Thymus (tissue), 14 donors: ENCODE results near the gene CHURC1. TPM values are rescaled to one million over a fixed set of nuclear protein-coding genes. Genes with fewer than 3 reads are reported as not detected.

Source experiments
- DNase-seq, 9 donors: peaks; one replicate each; pipeline ENCODE4 v3.0.0-alpha.2; 2013; ENCODE audit warnings: low spot score in 9 of 9, low read depth in 6 of 9, missing footprints in 1 of 9
- H3K27ac ChIP-seq, 2 donors: one replicate each; pipeline ENCODE4 v1.5.1; 2013; ENCODE audit warnings: control low read depth in 1 of 2, low read depth in 1 of 2, low read length in 1 of 2, mild to moderate bottlenecking in 1 of 2, moderate library complexity in 1 of 2
- H3K27me3 ChIP-seq, 2 donors: one replicate each; pipeline ENCODE4 v1.5.1; 2013; ENCODE audit warnings: low read length in 1 of 2; ENCODE audit not compliant: control insufficient read depth in 2 of 2, insufficient read depth in 1 of 2
- H3K36me3 ChIP-seq, 2 donors: one replicate each; pipeline ENCODE4 v1.5.1; 2013; ENCODE audit warnings: low read length in 1 of 2, mild to moderate bottlenecking in 1 of 2, moderate library complexity in 1 of 2; ENCODE audit not compliant: control insufficient read depth in 2 of 2, insufficient read depth in 2 of 2
- H3K4me1 ChIP-seq, 2 donors: one replicate each; pipeline ENCODE4 v1.5.1; 2013; ENCODE audit warnings: low read length in 2 of 2; ENCODE audit not compliant: control insufficient read depth in 2 of 2, insufficient read depth in 2 of 2
- H3K4me3 ChIP-seq, 2 donors: one replicate each; pipeline ENCODE4 v1.5.1; 2013; ENCODE audit warnings: low read length in 2 of 2, control low read depth in 1 of 2, mild to moderate bottlenecking in 1 of 2
- H3K9me3 ChIP-seq, 2 donors: one replicate each; pipeline ENCODE4 v1.5.1; 2013; ENCODE audit warnings: low read length in 1 of 2, mild to moderate bottlenecking in 1 of 2; ENCODE audit not compliant: control insufficient read depth in 2 of 2, insufficient read depth in 1 of 2
- WGBS: extraction: QIAGEN DNeasy Blood & Tissue Kit; methylation state at CpG from one replicate; pipeline ENCODE4 v1.1.7; 2013; 5-methylcytosine and 5-hydroxymethylcytosine counted together
- long read RNA-seq, 10 donors: transcript quantifications; one replicate each; lab custom pipeline, GENCODE V29; 2026
- polyA plus RNA-seq: library from polyadenylated mRNA; stranded (reverse); fragments of 200-250 nt; gene quantifications from one replicate; pipeline ENCODE4 v1.2.3, GENCODE V29; 2013
- total RNA-seq: library from RNA; stranded (reverse); fragments of 120-200 nt; gene quantifications from one replicate; pipeline ENCODE4 v1.2.4, GENCODE V29; 2013
- donor health status: healthy.

The CHURC1 gene
- total RNA-seq (93.7 TPM), polyA plus RNA-seq (55.1 TPM)
- long read RNA-seq, donor 1, transcript CHURC1-203 (4 exons, 2,629 nt): major isoform, 8 of 8 reads
- long read RNA-seq, donor 1, partial matches to known transcripts: 0 of 8 reads
- long read RNA-seq, donor 1, other reads (novel, unspliced or antisense): 0 of 8 reads
- long read RNA-seq, donor 2: 0 reads
- long read RNA-seq, donor 3, transcript CHURC1-207 (2 exons, 571 nt): minor isoform, 7 of 196 reads
- long read RNA-seq, donor 3, transcript CHURC1-203 (4 exons, 2,629 nt): major isoform, 144 of 196 reads
- long read RNA-seq, donor 3, transcript CHURC1-208 (4 exons, 3,615 nt): minor isoform, 21 of 196 reads
- long read RNA-seq, donor 3, transcript CHURC1-202 (3 exons, 439 nt): minor isoform, 15 of 196 reads
- long read RNA-seq, donor 3, partial matches to known transcripts: 9 of 196 reads
- long read RNA-seq, donor 3, other reads (novel, unspliced or antisense): 0 of 196 reads
- long read RNA-seq, donor 4, transcript CHURC1-203 (4 exons, 2,629 nt): major isoform, 37 of 49 reads
- long read RNA-seq, donor 4, transcript CHURC1-208 (4 exons, 3,615 nt): minor isoform, 7 of 49 reads
- long read RNA-seq, donor 4, partial matches to known transcripts: 0 of 49 reads
- long read RNA-seq, donor 4, other reads (novel, unspliced or antisense): 0 of 49 reads
- long read RNA-seq, donor 5, transcript CHURC1-207 (2 exons, 571 nt): minor isoform, 13 of 207 reads
- long read RNA-seq, donor 5, transcript CHURC1-208 (4 exons, 3,615 nt): minor isoform, 25 of 207 reads
- long read RNA-seq, donor 5, transcript CHURC1-203 (4 exons, 2,629 nt): major isoform, 135 of 207 reads
- long read RNA-seq, donor 5, transcript CHURC1-202 (3 exons, 439 nt): minor isoform, 20 of 207 reads
- long read RNA-seq, donor 5, partial matches to known transcripts: 13 of 207 reads
- long read RNA-seq, donor 5, other reads (novel, unspliced or antisense): 0 of 207 reads
- long read RNA-seq, donor 6, transcript CHURC1-202 (3 exons, 439 nt): minor isoform, 12 of 66 reads
- long read RNA-seq, donor 6, transcript CHURC1-208 (4 exons, 3,615 nt): minor isoform, 6 of 66 reads
- long read RNA-seq, donor 6, transcript CHURC1-203 (4 exons, 2,629 nt): major isoform, 48 of 66 reads
- long read RNA-seq, donor 6, partial matches to known transcripts: 0 of 66 reads
- long read RNA-seq, donor 6, other reads (novel, unspliced or antisense): 0 of 66 reads
- long read RNA-seq, donor 7, transcript CHURC1-208 (4 exons, 3,615 nt): minor isoform, 13 of 146 reads
- long read RNA-seq, donor 7, transcript CHURC1-202 (3 exons, 439 nt): minor isoform, 7 of 146 reads
- long read RNA-seq, donor 7, transcript CHURC1-203 (4 exons, 2,629 nt): major isoform, 98 of 146 reads
- long read RNA-seq, donor 7, partial matches to known transcripts: 18 of 146 reads
- long read RNA-seq, donor 7, other reads (novel, unspliced or antisense): 0 of 146 reads
- long read RNA-seq, donor 8, transcript CHURC1-203 (4 exons, 2,629 nt): major isoform, 23 of 32 reads
- long read RNA-seq, donor 8, partial matches to known transcripts: 0 of 32 reads
- long read RNA-seq, donor 8, other reads (novel, unspliced or antisense): 0 of 32 reads
- long read RNA-seq, donor 9, transcript CHURC1-208 (4 exons, 3,615 nt): minor isoform, 13 of 90 reads
- long read RNA-seq, donor 9, transcript CHURC1-207 (2 exons, 571 nt): minor isoform, 5 of 90 reads
- long read RNA-seq, donor 9, transcript CHURC1-203 (4 exons, 2,629 nt): major isoform, 64 of 90 reads
- long read RNA-seq, donor 9, transcript CHURC1-202 (3 exons, 439 nt): minor isoform, 8 of 90 reads
- long read RNA-seq, donor 9, partial matches to known transcripts: 0 of 90 reads
- long read RNA-seq, donor 9, other reads (novel, unspliced or antisense): 0 of 90 reads
- long read RNA-seq, donor 10, transcript CHURC1-202 (3 exons, 439 nt): minor isoform, 5 of 99 reads
- long read RNA-seq, donor 10, transcript CHURC1-203 (4 exons, 2,629 nt): major isoform, 72 of 99 reads
- long read RNA-seq, donor 10, transcript CHURC1-208 (4 exons, 3,615 nt): minor isoform, 13 of 99 reads
- long read RNA-seq, donor 10, partial matches to known transcripts: 5 of 99 reads
- long read RNA-seq, donor 10, other reads (novel, unspliced or antisense): 0 of 99 reads

- H3K27me3 ChIP-seq: peaks cover 0 to under 1% of the 10 kb centered on the region in 2 donors
- DNase-seq: peak; percentile 95 to 99 (median 98)
- peak within 1 kb of the TSS; percentile 89 to 97 for H3K27ac ChIP-seq
- WGBS: under 1% methylated on average over 49 of the region's 49 CpGs
- peaks cover 7 to 10% of the 10 kb centered on the region in 2 donors for H3K4me1 ChIP-seq
- H3K9me3 ChIP-seq: no peaks in the 10 kb centered on the region
- peak within 1 kb of the TSS; percentile 81 to 85 for H3K4me3 ChIP-seq
- H3K36me3 ChIP-seq: peaks cover 0 to 3% of the 10 kb centered on the region in 2 donors
These were observed at the start of gene CHURC1 for GRCh38 chr14:64914237-64915028. Gene CHURC1, plus strand, starts transcription at chr14:64914455. Its CDS starts 41 bp downstream, at chr14:64914496.

- no peaks in the 10 kb centered on the region for H3K36me3 ChIP-seq
- H3K27me3 ChIP-seq: peaks cover 0 to 5% of the 10 kb centered on the region in 2 donors
- no peaks in the 10 kb centered on the region for H3K4me1 ChIP-seq
- DNase-seq: no peak
- 93% methylated on average over 6 of the region's 6 CpGs for WGBS
- H3K9me3 ChIP-seq: no peaks in the 10 kb centered on the region
- H3K27ac ChIP-seq: no peak overlapping the region
- no peak overlapping the region for H3K4me3 ChIP-seq
These were observed 49.1 kb upstream of the CHURC1 start for GRCh38 chr14:64865109-64865508.

DNA sequence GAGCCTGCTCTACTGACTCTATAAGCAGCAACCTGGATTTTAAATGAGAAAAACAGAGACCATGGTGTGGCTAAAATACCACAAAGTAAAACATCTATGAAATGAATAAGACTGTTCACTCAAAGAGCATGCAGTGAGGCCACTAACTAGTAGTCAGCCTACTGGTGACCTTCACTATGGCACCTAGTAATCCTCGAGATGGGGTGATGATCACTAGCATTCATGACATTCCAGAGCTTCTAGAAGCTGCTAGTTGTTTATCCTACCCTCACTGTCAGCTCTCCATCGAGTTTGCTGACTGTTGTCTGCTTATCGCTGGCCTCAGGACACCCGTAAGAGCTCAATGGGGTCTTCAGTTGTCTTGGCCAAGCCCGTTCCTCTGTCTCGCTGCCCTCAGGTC lies 48.3 kb upstream of the CHURC1 start:
- no peaks in the 10 kb centered on the region for H3K4me1 ChIP-seq
- no peaks in the 10 kb centered on the region for H3K36me3 ChIP-seq
- no peak overlapping the region for H3K4me3 ChIP-seq
- H3K27ac ChIP-seq: no peak overlapping the region
- no peaks in the 10 kb centered on the region for H3K9me3 ChIP-seq
- WGBS: 86% methylated on average over 6 of the region's 6 CpGs
- DNase-seq: no peak
- H3K27me3 ChIP-seq: peaks cover 0 to 10% of the 10 kb centered on the region in 2 donors

DNA sequence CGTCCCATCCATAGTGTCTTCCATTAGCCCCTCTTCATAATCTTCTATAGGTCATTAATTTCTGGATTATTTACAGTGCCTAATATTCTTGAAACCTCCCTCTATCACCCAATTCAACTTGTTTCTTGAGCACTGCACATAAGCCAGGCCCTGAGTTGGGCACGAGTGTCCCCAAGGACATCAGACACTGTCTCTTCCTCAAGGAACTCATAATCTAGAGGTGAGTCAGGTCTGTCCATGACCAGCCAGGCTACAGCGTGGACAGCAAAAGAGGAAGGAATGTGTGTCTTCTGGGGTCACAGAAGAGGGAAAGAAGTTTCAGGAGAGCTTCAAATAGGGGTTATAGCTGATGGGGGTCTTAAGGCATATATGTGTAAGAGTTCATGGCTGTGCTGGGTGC lies 47.1 kb upstream of the CHURC1 start:
- Histone ChIP-seq H3K9me3 (no peaks in the 10 kb centered on the region), H3K36me3 (no peaks in the 10 kb centered on the region), H3K27ac (no peak overlapping the region), H3K4me3 (no peak overlapping the region), H3K27me3 (peaks cover 0 to 9% of the 10 kb centered on the region in 2 donors), H3K4me1 (no peaks in the 10 kb centered on the region)
- no peak for DNase-seq
- 93% methylated on average over 3 of the region's 3 CpGs for WGBS

DNA sequence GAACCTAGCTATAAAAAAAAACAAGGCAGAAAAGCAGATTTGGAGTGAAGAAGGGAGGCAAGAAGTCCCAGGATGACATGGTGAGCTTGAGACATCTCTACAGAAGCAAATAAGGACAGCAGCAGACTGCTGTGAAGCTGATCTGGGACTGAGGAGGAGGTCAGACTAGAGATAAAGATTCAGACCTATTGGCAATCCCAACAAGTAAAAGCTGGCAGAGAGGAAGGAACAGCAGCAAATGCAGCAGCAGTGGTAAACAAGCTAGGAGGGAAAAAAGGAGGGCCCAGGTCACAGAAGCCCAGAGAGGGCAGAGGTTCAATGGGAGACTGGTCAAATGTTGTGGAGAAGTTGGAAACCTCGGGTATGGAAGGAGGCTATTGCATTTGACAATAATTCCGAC lies 45.9 kb upstream of the CHURC1 start:
- 95% methylated on average over 2 of the region's 2 CpGs for WGBS
- H3K27me3 ChIP-seq: peaks cover 0 to 13% of the 10 kb centered on the region in 2 donors
- no peaks in the 10 kb centered on the region for H3K4me1 ChIP-seq
- H3K4me3 ChIP-seq: no peak overlapping the region
- no peaks in the 10 kb centered on the region for H3K9me3 ChIP-seq
- no peak overlapping the region for H3K27ac ChIP-seq
- H3K36me3 ChIP-seq: no peaks in the 10 kb centered on the region
- no peak for DNase-seq

DNA sequence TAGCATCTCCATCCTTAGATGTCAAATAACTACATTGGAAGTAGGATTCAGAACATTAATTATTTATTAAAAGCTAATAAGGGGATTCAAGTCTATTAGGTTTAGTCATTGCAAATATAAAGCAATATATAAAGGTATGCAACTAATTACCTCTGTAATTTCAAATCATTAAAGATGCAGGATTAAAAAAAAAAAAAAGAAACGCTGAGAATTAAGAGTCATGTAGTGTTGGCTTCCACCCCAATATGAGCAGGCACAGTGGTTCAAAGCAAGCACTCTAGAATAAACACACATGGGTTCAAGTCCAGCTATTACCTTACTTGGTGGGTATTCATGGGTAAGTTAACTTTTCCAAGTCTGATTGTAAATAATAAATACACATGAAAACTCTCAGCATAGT lies 45.4 kb upstream of the CHURC1 start:
- WGBS: 96% methylated on average over 1 of the region's 1 CpG
- Histone ChIP-seq H3K9me3 (no peaks in the 10 kb centered on the region), H3K4me3 (no peak overlapping the region), H3K4me1 (no peaks in the 10 kb centered on the region), H3K27ac (no peak overlapping the region), H3K36me3 (no peaks in the 10 kb centered on the region), H3K27me3 (peaks cover 0 to 13% of the 10 kb centered on the region in 2 donors)
- DNase-seq: no peak

GRCh38 chr14:64870160-64870559 lies 44.1 kb upstream of the CHURC1 start:
- no peaks in the 10 kb centered on the region for H3K36me3 ChIP-seq
- H3K9me3 ChIP-seq: no peaks in the 10 kb centered on the region
- no peak overlapping the region for H3K4me3 ChIP-seq
- peaks cover 0 to 17% of the 10 kb centered on the region in 2 donors for H3K27me3 ChIP-seq
- no peak for DNase-seq
- H3K27ac ChIP-seq: no peak overlapping the region
- 17% methylated on average over 2 of the region's 2 CpGs for WGBS
- H3K4me1 ChIP-seq: no peaks in the 10 kb centered on the region
